ENCODE results near the gene UQCRH.
"Not testable (repeated sequence)": the region's sequence is repeated elsewhere in the genome, so short reads cannot be mapped to it uniquely, and the experiment has no call there.

UQCRH gene

GRCh38 chr1:46334030-46334384 lies 30.5 kb downstream of the UQCRH start:
- no peak for DNase-seq

DNA sequence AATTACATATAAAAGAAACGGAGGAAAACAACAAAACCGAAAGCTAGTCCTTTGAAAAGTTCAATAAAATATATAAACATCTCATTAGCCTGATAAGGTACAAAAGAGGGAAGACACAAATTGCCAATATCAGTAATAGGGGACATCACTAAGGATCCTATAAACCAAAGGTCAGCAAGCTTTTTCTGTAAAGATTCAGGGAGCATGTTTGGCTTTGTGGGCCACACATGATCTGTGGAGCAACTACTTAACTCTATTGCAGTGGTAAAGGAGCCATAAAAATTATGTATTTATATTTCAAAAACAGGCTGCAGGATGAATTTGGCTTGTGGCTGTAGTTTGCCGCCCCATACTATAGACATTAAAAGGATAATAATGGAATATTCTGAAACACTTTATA lies 31.6 kb downstream of the UQCRH start:
- DNase-seq = no peak

DNA sequence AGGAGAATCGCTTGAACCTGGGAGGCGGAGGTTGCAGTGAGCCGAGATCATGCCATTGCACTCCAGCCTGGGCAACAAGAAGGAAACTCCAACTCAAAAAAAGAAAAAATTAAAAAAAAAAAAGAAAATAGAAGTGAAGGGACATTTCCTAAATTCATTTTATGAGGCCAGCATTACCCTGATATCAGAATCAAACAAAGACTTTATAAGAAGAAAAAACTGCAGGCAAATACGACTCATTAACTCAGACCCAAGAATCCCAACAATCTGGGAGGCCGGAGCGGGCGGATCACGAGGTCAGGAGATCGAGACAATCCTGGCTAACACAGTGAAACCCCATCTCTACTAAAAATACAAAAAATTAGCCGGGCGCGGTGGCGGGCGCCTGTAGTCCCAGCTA lies 33.9 kb downstream of the UQCRH start:
- DNase-seq = not testable (repeated sequence)

- peak; percentile 90 to 91 for DNase-seq
Observed at GRCh38 chr1:46340404-46341221, 37.1 kb downstream of the UQCRH start, which contains the start of gene NSUN4. NSUN4 (plus strand) TSS chr1:46340807; CDS start chr1:46340827, 20 bp downstream.

GRCh38 chr1:46341222-46342083 lies 38.0 kb downstream of the UQCRH start:
- DNase-seq = peak in 1 of 2 experiments; percentile 22

DNA sequence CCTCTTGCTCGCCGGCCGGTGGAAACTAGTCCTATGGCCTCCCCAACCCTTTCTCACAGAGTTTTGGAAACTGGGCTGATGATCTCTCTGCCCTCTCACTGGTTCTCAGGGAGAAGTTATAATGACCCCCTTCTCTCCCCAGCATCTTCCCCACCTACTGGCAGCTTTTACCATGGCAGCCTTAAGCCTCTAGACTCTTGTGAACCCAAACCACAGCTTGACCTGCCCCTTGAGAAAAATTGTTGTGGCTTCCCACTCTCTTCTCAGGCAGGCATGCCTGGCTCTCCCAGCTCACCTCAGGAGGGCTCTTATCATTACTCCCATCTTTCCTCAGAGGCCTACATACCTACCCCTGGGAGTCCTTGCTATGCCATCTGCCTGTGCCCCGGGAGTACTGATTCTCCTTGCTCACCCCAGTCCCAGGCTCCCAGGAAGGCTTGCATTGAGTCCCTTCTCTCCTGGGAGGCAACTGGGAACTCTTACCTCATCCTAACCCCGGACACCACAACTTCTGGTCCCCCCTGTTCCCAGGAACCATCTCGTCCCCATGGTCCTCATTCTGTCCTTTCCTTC lies 38.7 kb downstream of the UQCRH start:
- DNase-seq = peak in 1 of 2 experiments; percentile 26

DNA sequence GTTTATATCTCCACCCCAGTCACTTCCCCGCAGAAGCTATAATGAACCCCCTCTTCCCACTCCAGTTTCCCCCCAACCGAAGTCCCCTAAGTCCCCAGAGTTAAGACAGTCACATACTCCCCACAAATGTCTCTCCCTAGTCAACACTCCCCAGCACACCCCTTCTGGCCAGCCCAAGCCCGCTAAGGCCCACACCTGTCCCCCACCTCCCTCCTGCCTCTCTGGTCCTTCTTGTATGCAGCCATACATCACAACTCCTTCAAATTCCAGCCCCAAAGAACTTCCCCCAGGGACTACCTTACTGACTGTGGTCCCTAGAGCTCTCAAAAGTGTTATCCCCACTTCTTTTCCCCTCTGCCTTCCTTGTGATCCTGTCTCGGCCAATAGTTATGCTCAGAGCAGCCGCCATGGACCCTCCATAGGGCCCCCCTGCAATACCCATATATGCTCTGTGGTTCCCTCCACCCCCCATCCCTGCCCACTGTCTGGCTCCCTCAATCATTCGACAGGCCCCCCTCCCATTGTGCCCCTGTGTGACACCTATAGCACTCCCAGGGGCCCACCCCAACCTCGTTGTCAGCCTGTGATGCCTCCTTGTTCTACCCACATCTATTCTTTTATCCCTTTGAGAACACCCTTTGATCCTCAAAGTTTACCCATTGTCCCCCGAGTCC lies 39.3 kb downstream of the UQCRH start:
- DNase-seq = no peak

DNA sequence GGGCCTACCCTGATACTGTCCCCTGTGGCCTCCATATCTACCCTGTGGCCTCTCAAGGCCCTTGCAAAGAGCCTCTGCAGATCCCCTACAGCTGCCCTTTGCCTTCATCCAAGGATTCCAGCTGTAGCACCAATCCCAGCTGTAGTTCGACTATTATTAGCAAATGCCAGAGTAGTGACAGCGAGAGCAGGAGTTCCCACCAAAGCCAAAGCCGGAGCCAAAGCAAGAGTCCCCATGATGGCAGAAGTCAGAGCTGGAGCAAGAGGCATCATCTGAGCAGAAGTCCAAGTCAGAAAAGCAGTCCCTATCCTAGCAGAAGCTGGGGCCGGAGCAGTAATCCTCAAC lies 39.8 kb downstream of the UQCRH start:
- DNase-seq = no peak

GRCh38 chr1:46343705-46344104 lies 40.2 kb downstream of the UQCRH start:
- DNase-seq = no peak

GRCh38 chr1:46344481-46344880 lies 41.0 kb downstream of the UQCRH start:
- DNase-seq = no peak

DNA sequence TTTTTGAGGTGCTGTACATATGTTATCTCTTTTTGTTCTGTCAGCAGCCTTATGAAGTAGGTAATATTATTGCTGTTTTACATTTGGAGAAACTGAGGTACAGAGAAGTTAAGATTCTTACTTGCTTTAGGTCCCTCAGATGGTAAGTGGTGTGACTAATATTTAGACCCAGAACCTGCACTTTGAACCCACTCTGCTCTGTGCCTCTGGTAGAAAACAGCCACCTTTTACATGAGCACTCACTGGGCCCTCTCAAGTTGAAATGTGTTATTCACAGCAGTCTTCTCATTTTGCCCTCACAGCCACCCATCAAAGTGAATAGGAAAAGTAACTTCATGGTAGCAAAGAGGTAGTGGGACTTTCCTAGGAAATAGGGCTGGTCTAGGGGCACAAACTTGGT lies 41.8 kb downstream of the UQCRH start:
- DNase-seq = no peak

GRCh38 chr1:46352363-46352762 lies 48.9 kb downstream of the UQCRH start:
- DNase-seq = no peak

- DNase-seq = not testable (repeated sequence)
Observed at GRCh38 chr1:46355920-46356319, 52.4 kb downstream of the UQCRH start.

GRCh38 chr1:46362158-46362557 lies 58.7 kb downstream of the UQCRH start:
- DNase-seq = no peak

DNA sequence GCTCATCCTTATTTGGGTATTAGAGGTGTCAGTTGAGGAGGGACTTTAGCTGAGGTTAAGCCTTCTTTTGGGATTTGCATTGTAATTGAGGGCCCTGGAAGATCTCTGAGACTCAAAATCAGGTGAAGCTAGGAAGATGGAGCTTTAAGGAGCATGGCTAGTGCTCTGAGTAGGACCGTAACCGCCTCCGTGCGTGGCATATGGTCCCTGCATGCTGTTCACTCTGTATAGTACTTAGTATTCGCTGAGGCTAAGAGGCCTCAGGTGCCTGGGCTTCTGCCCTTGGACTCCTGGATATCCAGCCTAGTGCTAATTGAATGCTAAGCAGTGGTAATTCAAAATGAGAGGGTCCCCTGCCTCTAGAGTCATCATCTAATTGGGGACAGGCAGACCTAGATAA lies 59.6 kb downstream of the UQCRH start:
- no peak for DNase-seq

DNA sequence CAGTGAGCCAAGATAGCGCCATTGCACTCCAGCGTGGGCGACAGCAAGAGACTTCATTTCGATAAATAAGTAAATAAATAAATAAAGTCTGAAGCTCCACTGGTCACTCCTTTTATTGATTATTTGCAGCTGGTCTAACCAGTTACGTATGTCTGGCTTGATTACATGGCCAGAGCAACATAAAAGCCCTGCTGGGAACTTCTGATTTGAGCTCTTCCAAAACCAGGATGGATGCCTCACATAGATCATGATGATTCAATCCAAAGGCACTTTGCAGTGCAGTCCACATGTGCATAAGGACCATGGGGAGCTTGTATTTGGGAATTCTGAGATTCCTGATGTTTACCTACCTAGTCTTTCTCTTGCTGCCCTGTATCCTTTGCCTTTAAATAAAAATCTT lies 61.1 kb downstream of the UQCRH start:
- no peak for DNase-seq

DNA sequence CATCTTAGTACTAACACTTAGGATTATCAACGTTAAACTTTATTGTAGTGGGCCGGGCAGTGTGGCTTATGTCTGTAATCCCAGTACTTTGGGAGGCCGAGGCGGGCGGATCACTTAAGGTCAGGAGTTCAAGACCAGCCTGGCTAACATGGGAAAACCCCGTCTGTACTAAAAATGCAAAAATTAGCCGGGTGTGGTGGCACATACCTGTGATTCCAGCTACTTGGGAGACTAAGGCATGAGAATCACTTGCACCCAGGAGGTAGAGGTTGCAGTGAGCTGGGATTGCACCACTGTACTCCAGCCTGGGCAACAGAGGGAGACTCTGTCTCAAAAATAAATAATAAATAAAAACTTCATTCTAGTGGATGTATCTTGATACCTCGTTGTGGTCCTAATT lies 62.3 kb downstream of the UQCRH start:
- not testable (repeated sequence) for DNase-seq

All from activated T-cell treated with anti-CD3 and anti-CD28 coated beads, Interleukin-2, amount 50 U/mL, for 48 hours (primary cell).